OCI-LY3 (cell line): ENCODE results near the gene SOX13.

Source experiments
- H2AFZ ChIP-seq: fragments of 200-600, 300-600 bp; shearing (Covaris generic); 2 replicates; pipeline ENCODE4 v1.6.0; 2014; ENCODE audit warnings: antibody characterized with exemption, low read depth, low read length
- H3K27ac ChIP-seq: fragments of 200-600, 300-600 bp; sonication (generic); 2 replicates; pipeline ENCODE4 v1.5.1; 2014; ENCODE audit warnings: mild to moderate bottlenecking, low read length, moderate library complexity, mixed read lengths
- H3K27me3 ChIP-seq: fragments of 200-600, 300-600 bp; sonication (generic); 2 replicates; pipeline ENCODE4 v1.6.1; 2014; ENCODE audit warnings: low read depth, low read length, mixed read lengths
- H3K36me3 ChIP-seq: fragments of 200-600, 300-600 bp; sonication (generic); replicated peaks from 2 replicates; pipeline ENCODE3; 2014; ENCODE audit warnings: low read depth, low read length, mixed read lengths
- H3K4me1 ChIP-seq: fragments of 300-600, 200-600 bp; sonication (generic); 2 replicates; pipeline ENCODE4 v1.6.1; 2014; ENCODE audit warnings: low read length, mixed read lengths
- H3K4me2 ChIP-seq: fragments of 200-600, 300-600 bp; sonication (generic); 2 replicates; pipeline ENCODE4 v1.6.1; 2014; ENCODE audit warnings: low read length, mixed read lengths
- H3K4me3 ChIP-seq: fragments of 300-600, 200-600 bp; sonication (generic); 2 replicates; pipeline ENCODE4 v1.5.1; 2014; ENCODE audit warnings: antibody characterized with exemption, mild to moderate bottlenecking, low read length, moderate library complexity
- H3K79me2 ChIP-seq: fragments of 300-600, 200-600 bp; shearing (Covaris generic); 2 replicates; pipeline ENCODE4 v1.6.1; 2014; ENCODE audit warnings: mild to moderate bottlenecking, low read length, mixed read lengths
- H3K9ac ChIP-seq: fragments of 300-600, 200-600 bp; shearing (Covaris generic); 2 replicates; pipeline ENCODE4 v1.6.0; 2014; ENCODE audit warnings: mild to moderate bottlenecking, low read length, moderate library complexity
- H3K9me3 ChIP-seq: fragments of 200-600, 300-600 bp; shearing (Covaris generic); 2 replicates; pipeline ENCODE4 v1.6.1; 2014; ENCODE audit warnings: low read length, mixed read lengths; ENCODE audit not compliant: insufficient read depth
- H4K20me1 ChIP-seq: fragments of 200-600, 300-600 bp; sonication (generic); 2 replicates; pipeline ENCODE4 v1.6.1; 2016; ENCODE audit warnings: low read length, mixed read lengths; ENCODE audit not compliant: insufficient read depth
- CTCF ChIP-seq: fragments of 200-600, 300-600 bp; sonication (generic); IDR thresholded peaks from 2 replicates; pipeline ENCODE4 v1.5.1; 2014; ENCODE audit warnings: antibody characterized with exemption, low read length, low read depth
- EZH2phosphoT487 ChIP-seq: fragments of 200-600 bp; shearing (Covaris generic); IDR thresholded peaks from 2 replicates; pipeline ENCODE4 v1.6.1; 2018; ENCODE audit warnings: antibody characterized with exemption, mixed run types, low read depth

SOX13 gene

GRCh38 chr1:204075890-204076846 lies 3.3 kb downstream of the SOX13 start:
- TF ChIP-seq CTCF (no peak), EZH2phosphoT487 (no peak)
- Histone ChIP-seq H2AFZ (no peak overlapping the region), H3K9me3 (no peaks in the 10 kb centered on the region), H3K79me2 (no peaks in the 10 kb centered on the region), H3K27ac (no peak overlapping the region), H3K9ac (no peak overlapping the region), H4K20me1 (no peaks in the 10 kb centered on the region), H3K4me3 (no peak overlapping the region), H3K4me1 (no peaks in the 10 kb centered on the region), H3K27me3 (peaks cover 16% of the 10 kb centered on the region), H3K36me3 (no peaks in the 10 kb centered on the region), H3K4me2 (no peak overlapping the region)

- no peak overlapping the region for H3K9ac ChIP-seq
- no peak overlapping the region for H2AFZ ChIP-seq
- no peaks in the 10 kb centered on the region for H3K79me2 ChIP-seq
- H3K9me3 ChIP-seq: no peaks in the 10 kb centered on the region
- H3K4me2 ChIP-seq: no peak overlapping the region
- H4K20me1 ChIP-seq: no peaks in the 10 kb centered on the region
- peaks cover 16% of the 10 kb centered on the region for H3K27me3 ChIP-seq
- H3K36me3 ChIP-seq: no peaks in the 10 kb centered on the region
- H3K4me1 ChIP-seq: no peaks in the 10 kb centered on the region
- no peak for TF ChIP-seq CTCF
- no peak overlapping the region for H3K27ac ChIP-seq
- H3K4me3 ChIP-seq: no peak overlapping the region
These were observed 4.0 kb downstream of the SOX13 start for GRCh38 chr1:204076891-204077290.

GRCh38 chr1:204077979-204078696 lies 5.2 kb downstream of the SOX13 start:
- Histone ChIP-seq H3K27me3 (peaks cover 16% of the 10 kb centered on the region), H3K4me1 (no peaks in the 10 kb centered on the region), H3K27ac (no peak overlapping the region), H3K4me3 (no peak overlapping the region), H3K36me3 (no peaks in the 10 kb centered on the region), H3K9me3 (no peaks in the 10 kb centered on the region), H3K4me2 (no peak overlapping the region), H2AFZ (no peak overlapping the region), H3K9ac (no peak overlapping the region), H4K20me1 (no peaks in the 10 kb centered on the region), H3K79me2 (no peaks in the 10 kb centered on the region)
- TF ChIP-seq EZH2phosphoT487: no peak
- no peak for TF ChIP-seq CTCF

- peaks cover 16% of the 10 kb centered on the region for H3K27me3 ChIP-seq
- no peak overlapping the region for H3K4me2 ChIP-seq
- no peaks in the 10 kb centered on the region for H3K79me2 ChIP-seq
- no peak overlapping the region for H3K4me3 ChIP-seq
- H3K27ac ChIP-seq: no peak overlapping the region
- no peak overlapping the region for H2AFZ ChIP-seq
- H3K9ac ChIP-seq: no peak overlapping the region
- no peaks in the 10 kb centered on the region for H4K20me1 ChIP-seq
- no peaks in the 10 kb centered on the region for H3K4me1 ChIP-seq
- H3K9me3 ChIP-seq: no peaks in the 10 kb centered on the region
- no peak for TF ChIP-seq EZH2phosphoT487
- TF ChIP-seq CTCF: no peak
- no peaks in the 10 kb centered on the region for H3K36me3 ChIP-seq
These were observed 6.7 kb downstream of the SOX13 start for GRCh38 chr1:204079608-204079999.
